Effector memory CD4-positive, alpha-beta T cell (primary cell): ENCODE measurements around the gene DIP2B.

Experiments used
- DNase-seq, 3 donors: peaks; one replicate each; pipeline ENCODE4 v3.0.0-alpha.2; 2020
- H3K27ac ChIP-seq: 2 replicates; pipeline ENCODE4 v1.7.0; 2013; ENCODE audit warnings: mild to moderate bottlenecking, low read length, moderate library complexity; ENCODE audit not compliant: insufficient read depth, poor library complexity, severe bottlenecking
- H3K27me3 ChIP-seq: replicated peaks from 2 replicates; pipeline ENCODE4 v1.7.0; 2013; ENCODE audit warnings: mild to moderate bottlenecking, low read length; ENCODE audit not compliant: insufficient read depth, control insufficient read depth, poor library complexity, severe bottlenecking
- H3K36me3 ChIP-seq: 2 replicates; pipeline ENCODE4 v1.7.0; 2013; ENCODE audit warnings: mild to moderate bottlenecking, low read length, moderate library complexity; ENCODE audit not compliant: control insufficient read depth, insufficient read depth
- H3K4me1 ChIP-seq: 2 replicates; pipeline ENCODE4 v1.7.0; 2013; ENCODE audit warnings: low read length, mild to moderate bottlenecking; ENCODE audit not compliant: control insufficient read depth, insufficient read depth, poor library complexity, severe bottlenecking
- H3K4me3 ChIP-seq: 2 replicates; pipeline ENCODE4 v1.7.0; 2013; ENCODE audit warnings: low read length, low read depth, mild to moderate bottlenecking; ENCODE audit not compliant: insufficient read depth, poor library complexity, severe bottlenecking
- H3K9me3 ChIP-seq: 2 replicates; pipeline ENCODE4 v1.7.0; 2013; ENCODE audit warnings: mild to moderate bottlenecking, low read length, moderate library complexity; ENCODE audit not compliant: control insufficient read depth

Gene DIP2B

GRCh38 chr12:50589650-50590435, 85.1 kb downstream of the DIP2B start:
- H3K9me3 ChIP-seq = no peaks in the 10 kb centered on the region
- H3K4me3 ChIP-seq = no peak overlapping the region
- DNase-seq = no peak
- H3K27me3 ChIP-seq = no peaks in the 10 kb centered on the region
- no peak overlapping the region for H3K27ac ChIP-seq
- peaks cover 2% of the 10 kb centered on the region for H3K4me1 ChIP-seq
- H3K36me3 ChIP-seq = no peaks in the 10 kb centered on the region

GRCh38 chr12:50590869-50591268, 86.1 kb downstream of the DIP2B start:
- Histone ChIP-seq H3K4me3 (no peak overlapping the region), H3K9me3 (no peaks in the 10 kb centered on the region), H3K27me3 (no peaks in the 10 kb centered on the region), H3K27ac (no peak overlapping the region), H3K4me1 (peaks cover 2% of the 10 kb centered on the region), H3K36me3 (no peaks in the 10 kb centered on the region)
- no peak for DNase-seq

GRCh38 chr12:50595667-50596066, 90.9 kb downstream of the DIP2B start:
- Histone ChIP-seq H3K4me3 (no peak overlapping the region), H3K27me3 (no peaks in the 10 kb centered on the region), H3K27ac (no peak overlapping the region), H3K36me3 (no peaks in the 10 kb centered on the region), H3K4me1 (peaks cover 11% of the 10 kb centered on the region), H3K9me3 (no peaks in the 10 kb centered on the region)
- DNase-seq = no peak

GRCh38 chr12:50597200-50598195, 92.7 kb downstream of the DIP2B start:
- Histone ChIP-seq H3K4me3 (peak overlapping the region; percentile 2), H3K27ac (no peak overlapping the region)

GRCh38 chr12:50598321-50598862, 93.6 kb downstream of the DIP2B start:
- H3K27ac ChIP-seq = no peak overlapping the region

More at GRCh38 chr12:50597200-50598195, 92.7 kb downstream of the DIP2B start:
- Histone ChIP-seq H3K9me3 (no peaks in the 10 kb centered on the region), H3K4me1 (peaks cover 11% of the 10 kb centered on the region), H3K27me3 (no peaks in the 10 kb centered on the region), H3K36me3 (no peaks in the 10 kb centered on the region)
- DNase-seq = peak in 1 of 3 donors; percentile 6

GRCh38 chr12:50599366-50600095, 94.7 kb downstream of the DIP2B start:
- no peak overlapping the region for H3K4me3 ChIP-seq

More at GRCh38 chr12:50598321-50598862, 93.6 kb downstream of the DIP2B start:
- H3K27me3 ChIP-seq = no peaks in the 10 kb centered on the region
- no peaks in the 10 kb centered on the region for H3K36me3 ChIP-seq
- H3K9me3 ChIP-seq = no peaks in the 10 kb centered on the region
- no peak for DNase-seq
- peaks cover 11% of the 10 kb centered on the region for H3K4me1 ChIP-seq
- H3K4me3 ChIP-seq = no peak overlapping the region

GRCh38 chr12:50600364-50600763, 95.6 kb downstream of the DIP2B start:
- Histone ChIP-seq H3K4me1 (peaks cover 11% of the 10 kb centered on the region), H3K9me3 (no peaks in the 10 kb centered on the region), H3K36me3 (no peaks in the 10 kb centered on the region), H3K27ac (no peak overlapping the region), H3K27me3 (no peaks in the 10 kb centered on the region), H3K4me3 (no peak overlapping the region)
- no peak for DNase-seq

More at GRCh38 chr12:50599366-50600095, 94.7 kb downstream of the DIP2B start:
- DNase-seq = no peak
- Histone ChIP-seq H3K4me1 (peaks cover 11% of the 10 kb centered on the region), H3K36me3 (no peaks in the 10 kb centered on the region), H3K27me3 (no peaks in the 10 kb centered on the region), H3K27ac (no peak overlapping the region), H3K9me3 (no peaks in the 10 kb centered on the region)

- Histone ChIP-seq H3K27me3 (no peaks in the 10 kb centered on the region), H3K4me1 (no peaks in the 10 kb centered on the region), H3K9me3 (no peaks in the 10 kb centered on the region), H3K27ac (no peak overlapping the region), H3K4me3 (no peak overlapping the region), H3K36me3 (no peaks in the 10 kb centered on the region)
- no peak for DNase-seq
These were observed 99.2 kb downstream of the DIP2B start for GRCh38 chr12:50603817-50604639.

GRCh38 chr12:50604640-50604920, 99.8 kb downstream of the DIP2B start:
- Histone ChIP-seq H3K27ac (no peak overlapping the region), H3K36me3 (no peaks in the 10 kb centered on the region), H3K4me1 (no peaks in the 10 kb centered on the region), H3K27me3 (no peaks in the 10 kb centered on the region), H3K9me3 (no peaks in the 10 kb centered on the region), H3K4me3 (no peak overlapping the region)
- DNase-seq = no peak
